IMR-90 (cell line): Measurements from ENCODE around the gene PTPRCAP. TPM values are rescaled to one million over a fixed set of nuclear protein-coding genes. Genes with fewer than 3 reads are reported as not detected.

Experiments used
- ATAC-seq: fragments of 200-7000 bp; cut with Tn5 transposase; 2 replicates; pipeline ENCODE4 v1.9.1; 2020; ENCODE audit warnings: low read depth, mild to moderate bottlenecking, moderate library complexity
- BruUV-seq: library from RNA; stranded (reverse); fragments of 400-500 nt; replicated peaks from 2 replicates; lab custom pipeline; 2021; lab: Mats Ljungman, UMichigan
- CTCF ChIA-PET: fragments of 300-600 bp; formaldehyde crosslinking; extraction: SDS; loops from one replicate; lab custom pipeline; 2021; ENCODE audit warnings: antibody characterized with exemption; lab: Yijun Ruan, JAX
- POLR2A ChIA-PET: fragments of 300-600 bp; sonication (Branson Sonifier 250); formaldehyde crosslinking; loops from one replicate; lab custom pipeline; 2022; ENCODE audit warnings: antibody characterized with exemption; ENCODE audit not compliant: unreplicated experiment; lab: Charles Lee
- DNase-seq: peaks from one replicate; pipeline ENCODE4 v3.0.0; 2013
- H2AFZ ChIP-seq: replicated peaks from 2 replicates; pipeline ENCODE3; 2013; ENCODE audit warnings: low read length, mild to moderate bottlenecking; ENCODE audit not compliant: poor library complexity
- H2AK5ac ChIP-seq: 2 replicates; pipeline ENCODE4 v1.6.1; 2013; ENCODE audit warnings: low read depth, low read length, inconsistent platforms
- H2AK9ac ChIP-seq: replicated peaks from 2 replicates; pipeline ENCODE3; 2013; ENCODE audit warnings: mild to moderate bottlenecking, low read depth, low read length, moderate library complexity; ENCODE audit not compliant: poor library complexity
- H2BK120ac ChIP-seq: 2 replicates; pipeline ENCODE4 v1.6.1; 2013; ENCODE audit warnings: low read depth, low read length, inconsistent platforms
- H2BK15ac ChIP-seq: 3 replicates; pipeline ENCODE4 v1.6.1; 2013; ENCODE audit warnings: low read depth, low read length, inconsistent platforms
- H2BK20ac ChIP-seq: 2 replicates; pipeline ENCODE4 v1.6.1; 2013; ENCODE audit warnings: low read depth, mild to moderate bottlenecking, inconsistent platforms, low read length, moderate library complexity
- H2BK5ac ChIP-seq: 2 replicates; pipeline ENCODE4 v1.6.1; 2013; ENCODE audit warnings: mild to moderate bottlenecking, low read depth, low read length, inconsistent platforms; ENCODE audit not compliant: poor library complexity, severe bottlenecking
- H3K14ac ChIP-seq: replicated peaks from 2 replicates; pipeline ENCODE4 v1.6.1; 2013; ENCODE audit warnings: low read depth, low read length, inconsistent platforms
- H3K18ac ChIP-seq: 2 replicates; pipeline ENCODE4 v1.6.1; 2013; ENCODE audit warnings: low read depth, low read length, control low read depth
- H3K23ac ChIP-seq: 2 replicates; pipeline ENCODE4 v1.6.1; 2013; ENCODE audit warnings: low read depth, low read length, inconsistent platforms
- H3K27ac ChIP-seq: 2 replicates; pipeline ENCODE4 v1.5.1; 2013; ENCODE audit warnings: mild to moderate bottlenecking, control low read depth, low read length; ENCODE audit not compliant: insufficient read depth
- H3K27me3 ChIP-seq: 2 replicates; pipeline ENCODE4 v1.6.1; 2013; ENCODE audit warnings: low read length; ENCODE audit not compliant: control insufficient read depth, insufficient read depth
- H3K36me3 ChIP-seq: 2 replicates; pipeline ENCODE4 v1.6.1; 2013; ENCODE audit warnings: low read length, mixed read lengths; ENCODE audit not compliant: control insufficient read depth, insufficient read depth
- H3K4ac ChIP-seq: 2 replicates; pipeline ENCODE4 v1.6.1; 2013; ENCODE audit warnings: low read depth, low read length, inconsistent platforms
- H3K4me1 ChIP-seq: 2 replicates; pipeline ENCODE4 v1.6.1; 2013; ENCODE audit warnings: low read length, mixed read lengths; ENCODE audit not compliant: control insufficient read depth, insufficient read depth
- H3K4me2 ChIP-seq: 2 replicates; pipeline ENCODE4 v1.6.1; 2013; ENCODE audit warnings: low read depth, mild to moderate bottlenecking, control low read depth, low read length, moderate library complexity
- H3K4me3 ChIP-seq: 2 replicates; pipeline ENCODE4 v1.5.1; 2013; ENCODE audit warnings: low read depth, mild to moderate bottlenecking, control low read depth, low read length, moderate library complexity; ENCODE audit not compliant: insufficient read depth
- H3K56ac ChIP-seq: 2 replicates; pipeline ENCODE4 v1.6.1; 2013; ENCODE audit warnings: low read length, inconsistent platforms; ENCODE audit not compliant: insufficient read depth; ENCODE audit errors: extremely low read depth
- H3K79me1 ChIP-seq, 2 experiments: 2 replicates each; pipeline ENCODE4 v1.6.1; 2013; ENCODE audit warnings: low read length in 2 of 2, inconsistent platforms in 1 of 2, low read depth in 1 of 2
- H3K9ac ChIP-seq: 2 replicates; pipeline ENCODE4 v1.6.1; 2013; ENCODE audit warnings: low read depth, low read length, control low read depth
- H3K9me1 ChIP-seq: 2 replicates; pipeline ENCODE4 v1.6.1; 2013; ENCODE audit warnings: low read length, inconsistent platforms; ENCODE audit not compliant: insufficient read depth
- H3K9me3 ChIP-seq: 2 replicates; pipeline ENCODE4 v1.6.1; 2013; ENCODE audit warnings: low read length; ENCODE audit not compliant: control insufficient read depth, insufficient read depth
- H4K20me1 ChIP-seq: 2 replicates; pipeline ENCODE4 v1.6.1; 2013; ENCODE audit warnings: low read length, inconsistent platforms; ENCODE audit not compliant: insufficient read depth
- H4K5ac ChIP-seq: 2 replicates; pipeline ENCODE4 v1.6.1; 2013; ENCODE audit warnings: mild to moderate bottlenecking, low read depth, low read length, control low read depth
- H4K8ac ChIP-seq, 2 experiments: 2 replicates each; pipeline ENCODE4 v1.6.1; 2013; ENCODE audit warnings: low read depth in 2 of 2, low read length in 2 of 2, control low read depth in 1 of 2, inconsistent platforms in 1 of 2
- H4K91ac ChIP-seq: 2 replicates; pipeline ENCODE4 v1.6.1; 2013; ENCODE audit warnings: low read depth, low read length, inconsistent platforms; ENCODE audit not compliant: insufficient read depth
- BHLHE40 ChIP-seq: fragments of 150-350 bp; IDR thresholded peaks from 2 replicates; pipeline ENCODE4 v1.6.1; 2016; ENCODE audit warnings: mild to moderate bottlenecking, low read depth, low read length
- MAFK ChIP-seq: IDR thresholded peaks from 2 replicates; pipeline ENCODE4 v1.6.1; 2012; ENCODE audit warnings: low read depth, low read length, improper control_type of control experiment
- NFE2L2 ChIP-seq: fragments of 150-350 bp; IDR thresholded peaks from 2 replicates; pipeline ENCODE4 v1.6.1; 2016; ENCODE audit warnings: low read depth, mild to moderate bottlenecking, low read length
- RAD21 ChIP-seq: IDR thresholded peaks from 2 replicates; pipeline ENCODE4 v1.6.1; 2012; ENCODE audit warnings: low read length, improper control_type of control experiment
- WGBS, 2 experiments: methylation state at CpG; one replicate each; pipeline versions ENCODE4 v1.1.5 to v1.1.7; 2013; ENCODE audit warnings: missing lambda C conversion rate in 2 of 2; ENCODE audit not compliant: insufficient read length in 1 of 2; ENCODE audit errors: extremely low coverage in 2 of 2; 5-methylcytosine and 5-hydroxymethylcytosine counted together
- dilution Hi-C: fragments of 300-500 bp; cut with HindIII; formaldehyde crosslinking; loops from one replicate; pipeline ENCODE4 v1.14.3; 2018; ENCODE audit warnings: low sequenced_read_pairs; ENCODE audit not compliant: unreplicated experiment
- in situ Hi-C: fragments of 300-500 bp; cut with MboI; formaldehyde crosslinking; loops from 3 replicates; pipeline ENCODE4 v1.14.3; 2019; ENCODE audit warnings: low sequenced_read_pairs, inconsistent platforms, mixed read lengths
- intact Hi-C: fragments of 100-400 bp; cut with micrococcal nuclease; formaldehyde crosslinking; loops from 2 replicates; pipeline ENCODE4 v1.10.0; 2022
- polyA plus RNA-seq, 3 experiments: library from polyadenylated mRNA; depleted of rRNA; stranded (reverse); fragments of >200 nt; gene quantifications; 2 replicates each; pipeline ENCODE4 v1.2.3, GENCODE V29; 2012; ENCODE audit warnings: low replicate concordance in 1 of 3
- total RNA-seq: library from RNA; depleted of rRNA; stranded (reverse); fragments of >200 nt; gene quantifications from 2 replicates; pipeline ENCODE4 v1.2.3, GENCODE V29; 2012
- TF ChIP-seq, protein P1 (sequence below): fragments of 150-350 bp; IDR thresholded peaks from 2 replicates; pipeline ENCODE4 v1.6.1; 2016; ENCODE audit warnings: low read depth, mild to moderate bottlenecking, low read length, moderate library complexity, borderline replicate concordance

The PTPRCAP gene
- total and polyA plus RNA-seq, 2 of the 4 experiments (the other 2 are of a cell fraction), result 0.24 TPM; not detected in 1

DNA sequence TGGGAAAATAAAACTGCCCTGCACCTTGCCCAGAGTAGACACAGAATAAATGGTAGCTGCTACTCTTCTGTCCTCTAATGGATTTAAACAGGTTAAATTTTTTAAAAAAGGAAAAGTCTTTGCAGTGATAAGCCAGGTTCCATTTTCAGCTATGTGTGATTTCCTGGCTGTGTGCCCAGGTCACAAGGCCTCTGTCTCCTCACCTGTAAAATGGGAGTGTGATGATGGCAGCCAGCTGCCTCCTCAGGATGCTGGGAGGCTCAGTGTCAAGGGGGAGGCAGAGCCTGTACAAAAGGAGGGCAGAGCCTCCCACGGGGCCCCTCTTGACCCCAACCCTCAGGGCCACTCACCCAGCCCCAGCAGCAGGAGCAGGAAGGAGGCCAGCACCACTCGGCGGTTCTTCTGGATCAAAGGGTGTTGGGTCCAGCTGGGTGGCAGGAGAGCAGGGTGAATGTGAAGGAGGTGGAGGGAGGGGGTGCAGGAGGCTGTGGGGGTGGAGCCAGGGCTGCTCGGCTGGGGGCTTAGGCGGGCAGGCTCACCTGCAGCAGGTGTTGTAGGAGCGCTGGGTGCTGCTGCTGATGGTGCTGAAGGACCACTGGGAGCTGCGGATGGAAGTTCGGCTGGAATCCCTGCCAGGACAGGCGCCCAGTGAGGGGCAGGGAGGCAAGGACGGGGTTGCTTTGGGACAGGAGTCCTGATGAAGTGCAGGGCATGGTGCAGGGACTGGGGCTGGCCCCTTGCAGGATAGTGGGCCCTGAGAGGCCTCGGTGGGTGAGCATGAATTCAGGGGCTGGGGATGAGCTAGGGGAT lies 29.7 kb upstream of the PTPRCAP start:
- Histone ChIP-seq H2BK15ac (no peak overlapping the region), H3K4ac (no peak overlapping the region), H3K9me3 (no peaks in the 10 kb centered on the region), H3K27ac (no peak overlapping the region), H2AK5ac (no peak overlapping the region), H3K4me2 (no peak overlapping the region), H3K27me3 (peaks cover 3% of the 10 kb centered on the region; the same call in 1 of the 2 replicates), H3K36me3 (peaks cover 2% of the 10 kb centered on the region; the same call in 1 of the 2 replicates), H4K8ac (no peak overlapping the region), H3K4me3 (no peak overlapping the region), H2AFZ (no peak overlapping the region), H3K23ac (no peak overlapping the region), H3K18ac (no peak overlapping the region), H2AK9ac (peak overlapping the region; percentile 55), H2BK5ac (no peak overlapping the region), H4K91ac (no peak overlapping the region), H3K14ac (no peak overlapping the region), H3K56ac (no peak overlapping the region), H3K9ac (no peak overlapping the region), H4K5ac (no peak overlapping the region), H2BK20ac (no peak overlapping the region), H2BK120ac (no peak overlapping the region), H4K20me1 (no peaks in the 10 kb centered on the region), H3K79me1 (peaks cover 4 to 24% of the 10 kb centered on the region in 2 experiments; a peak in 2 of 4 replicates), H3K9me1 (peaks cover 12% of the 10 kb centered on the region), H3K4me1 (peaks cover 9% of the 10 kb centered on the region)
- dilution Hi-C loops, result no loop called here
- in situ Hi-C loops, result no loop called here
- intact Hi-C loops, result no loop called here
- no peak for ATAC-seq
- ChIA-PET POLR2A (interaction anchor here (0.6 kb wide), 1 partner anchor 93 kb away, joined by 11 read pairs; no protein-coding TSS in a partner anchor), CTCF (no interaction called here)
- WGBS, 2 experiments, result 86% methylated on average over 6 of the region's 11 CpGs; no CpG with 5 or more reads in 1 of the 2 experiments
- DNase-seq, result no peak
- no TSS peak for BruUV-seq
- TF ChIP-seq BHLHE40 (no peak), NFE2L2 (no peak), RAD21 (no peak), MAFK (no peak)
- TF ChIP-seq, protein P1, sequence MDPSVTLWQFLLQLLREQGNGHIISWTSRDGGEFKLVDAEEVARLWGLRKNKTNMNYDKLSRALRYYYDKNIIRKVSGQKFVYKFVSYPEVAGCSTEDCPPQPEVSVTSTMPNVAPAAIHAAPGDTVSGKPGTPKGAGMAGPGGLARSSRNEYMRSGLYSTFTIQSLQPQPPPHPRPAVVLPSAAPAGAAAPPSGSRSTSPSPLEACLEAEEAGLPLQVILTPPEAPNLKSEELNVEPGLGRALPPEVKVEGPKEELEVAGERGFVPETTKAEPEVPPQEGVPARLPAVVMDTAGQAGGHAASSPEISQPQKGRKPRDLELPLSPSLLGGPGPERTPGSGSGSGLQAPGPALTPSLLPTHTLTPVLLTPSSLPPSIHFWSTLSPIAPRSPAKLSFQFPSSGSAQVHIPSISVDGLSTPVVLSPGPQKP, result no peak
